CD14-positive monocyte (primary cell): ENCODE measurements around the gene KLHL14. TPM values are rescaled to one million over a fixed set of nuclear protein-coding genes. Genes with fewer than 3 reads are reported as not detected.

Experiments used
- DNase-seq, 3 donors: peaks; one replicate each; pipeline ENCODE4 v3.0.0-alpha.2; 2011 to 2022
- H2AFZ ChIP-seq: 2 replicates; pipeline ENCODE4 v1.6.0; 2012; ENCODE audit warnings: mild to moderate bottlenecking, low read depth, low read length, inconsistent platforms; ENCODE audit not compliant: insufficient read depth, poor library complexity, severe bottlenecking
- H3K27ac ChIP-seq, 2 donors: 1 replicate in 1 of 2; 2 replicates in 1 of 2; pipeline ENCODE4 v1.5.1; 2012 to 2013; ENCODE audit warnings: low read length in 2 of 2, control low read depth in 1 of 2, inconsistent platforms in 1 of 2, low read depth in 1 of 2, mild to moderate bottlenecking in 1 of 2
- H3K27me3 ChIP-seq, 2 donors: one replicate each; pipeline versions ENCODE4 v1.6.0 to v1.6.1; 2011 to 2013; ENCODE audit warnings: low read length in 2 of 2; ENCODE audit not compliant: control insufficient read depth in 2 of 2, insufficient read depth in 2 of 2
- H3K36me3 ChIP-seq, 2 donors: replicated peaks in 1 of 2; 1 replicate in 1 of 2; 2 replicates in 1 of 2; pipeline versions ENCODE4 v1.5.1 to v1.6.1; 2012 to 2013; ENCODE audit warnings: low read length in 2 of 2, control low read depth in 1 of 2, inconsistent platforms in 1 of 2, mild to moderate bottlenecking in 1 of 2; ENCODE audit not compliant: insufficient read depth in 2 of 2, control insufficient read depth in 1 of 2
- H3K4me1 ChIP-seq, 2 donors: 1 replicate in 1 of 2; 2 replicates in 1 of 2; pipeline versions ENCODE4 v1.5.1 to v1.6.1; 2012 to 2013; ENCODE audit warnings: low read length in 2 of 2, control low read depth in 1 of 2, inconsistent platforms in 1 of 2, mild to moderate bottlenecking in 1 of 2, moderate library complexity in 1 of 2; ENCODE audit not compliant: insufficient read depth in 2 of 2, control insufficient read depth in 1 of 2
- H3K4me2 ChIP-seq: replicated peaks from 2 replicates; pipeline ENCODE3; 2012; ENCODE audit warnings: low read length, moderate library complexity, mild to moderate bottlenecking; ENCODE audit not compliant: poor library complexity, severe bottlenecking; ENCODE audit errors: extremely low read depth
- H3K4me3 ChIP-seq, 3 experiments: fragments of 200-600 bp in 1 of 3; sonication (generic) in 1 of 3; replicated peaks in 1 of 3; 1 replicate in 2 of 3; 2 replicates in 1 of 3; pipeline ENCODE4 v1.5.1; 2011 to 2013; ENCODE audit warnings: low read length in 3 of 3, mild to moderate bottlenecking in 3 of 3, control low read depth in 2 of 3, low read depth in 2 of 3, inconsistent platforms in 1 of 3, moderate library complexity in 1 of 3
- H3K79me2 ChIP-seq: 2 replicates; pipeline ENCODE4 v1.6.0; 2012; ENCODE audit warnings: mild to moderate bottlenecking, control low read depth, inconsistent platforms, low read length, moderate library complexity; ENCODE audit not compliant: insufficient read depth
- H3K9ac ChIP-seq: 2 replicates; pipeline ENCODE4 v1.6.0; 2017; ENCODE audit warnings: low read length, mild to moderate bottlenecking; ENCODE audit not compliant: insufficient read depth, poor library complexity, severe bottlenecking
- H3K9me3 ChIP-seq, 2 donors: replicated peaks in 1 of 2; 1 replicate in 1 of 2; 2 replicates in 1 of 2; pipeline versions ENCODE4 v1.5.1 to v1.6.1; 2012 to 2013; ENCODE audit warnings: low read length in 2 of 2, control low read depth in 1 of 2; ENCODE audit not compliant: control insufficient read depth in 1 of 2, insufficient read depth in 1 of 2
- H4K20me1 ChIP-seq: 2 replicates; pipeline ENCODE4 v1.6.0; 2012; ENCODE audit warnings: mild to moderate bottlenecking, low read length, control low read depth, moderate library complexity; ENCODE audit not compliant: insufficient read depth
- H3K27ac Mint-ChIP-seq, 7 donors: one replicate each; pipeline ENCODE4 v1.8.0; 2020; ENCODE audit warnings: mild to moderate bottlenecking in 7 of 7, mixed read lengths in 7 of 7, moderate library complexity in 6 of 7, inconsistent platforms in 2 of 7
- H3K27me3 Mint-ChIP-seq, 3 donors: one replicate each; pipeline ENCODE4 v1.8.0; 2021 to 2022; ENCODE audit warnings: low read depth in 3 of 3, mild to moderate bottlenecking in 3 of 3, mixed read lengths in 3 of 3, moderate library complexity in 3 of 3, inconsistent platforms in 1 of 3
- H3K36me3 Mint-ChIP-seq, 2 donors: one replicate each; pipeline ENCODE4 v1.8.0; 2020; ENCODE audit warnings: mixed read lengths in 2 of 2, inconsistent platforms in 1 of 2, mild to moderate bottlenecking in 1 of 2
- H3K4me1 Mint-ChIP-seq: one replicate; pipeline ENCODE4 v1.8.0; 2020; ENCODE audit warnings: mild to moderate bottlenecking, mixed read lengths
- H3K4me3 Mint-ChIP-seq, 2 donors: one replicate each; pipeline ENCODE4 v1.8.0; 2020; ENCODE audit warnings: mild to moderate bottlenecking in 2 of 2, mixed read lengths in 2 of 2, moderate library complexity in 1 of 2
- H3K9me3 Mint-ChIP-seq, 7 donors: one replicate each; pipeline ENCODE4 v1.8.0; 2020 to 2022; ENCODE audit warnings: mixed read lengths in 7 of 7, mild to moderate bottlenecking in 6 of 7, moderate library complexity in 6 of 7, inconsistent platforms in 2 of 7
- CTCF ChIP-seq: fragments of 200-600 bp; IDR thresholded peaks from one replicate; pipeline ENCODE4 v1.8.0; 2022; ENCODE audit warnings: antibody characterized with exemption, mild to moderate bottlenecking
- WGBS: methylation state at CpG from one replicate; pipeline ENCODE4 v1.1.5; 2013; ENCODE audit warnings: missing lambda C conversion rate; ENCODE audit not compliant: insufficient coverage; 5-methylcytosine and 5-hydroxymethylcytosine counted together
- intact Hi-C, 2 donors: fragments of 100-400 bp; cut with micrococcal nuclease; formaldehyde crosslinking; loops; one replicate each; pipeline versions ENCODE4 v1.15.0 to v1.15.1; 2023
- polyA plus RNA-seq, 3 donors: library from polyadenylated mRNA; depleted of rRNA in 1 of 3; unstranded in 2 of 3; stranded (reverse) in 1 of 3; fragments of 300-500 nt in 2 of 3; fragments of >200 nt in 1 of 3; fragmentation: Illumina TruSeq in 2 of 3; gene quantifications; 1 replicate in 2 of 3; 2 replicates in 1 of 3; pipeline ENCODE4 v1.2.3, GENCODE V29; 2012 to 2021

The KLHL14 gene
- polyA plus RNA-seq, 3 donors = 0.08 TPM; not detected in 2

GRCh38 chr18:32670727-32671126 is 102.1 kb downstream of the KLHL14 start:
- no peaks in the 10 kb centered on the region for H4K20me1 ChIP-seq
- no peak for TF ChIP-seq CTCF
- no peak overlapping the region for H3K4me2 ChIP-seq
- no peaks in the 10 kb centered on the region for H3K36me3 Mint-ChIP-seq
- no peak overlapping the region for H3K4me3 Mint-ChIP-seq
- no peak overlapping the region for H2AFZ ChIP-seq
- no peaks in the 10 kb centered on the region for H3K9me3 ChIP-seq
- H3K27ac Mint-ChIP-seq = no peak overlapping the region
- no peak overlapping the region for H3K9ac ChIP-seq
- no peaks in the 10 kb centered on the region for H3K27me3 ChIP-seq
- H3K4me3 ChIP-seq = no peak overlapping the region
- H3K9me3 Mint-ChIP-seq = peaks cover 0 to 4% (median 0%) of the 10 kb centered on the region in 7 donors
- peaks cover 0 to 3% (median 2%) of the 10 kb centered on the region in 3 donors for H3K27me3 Mint-ChIP-seq
- H3K36me3 ChIP-seq = no peaks in the 10 kb centered on the region
- no peaks in the 10 kb centered on the region for H3K4me1 Mint-ChIP-seq
- no peak overlapping the region for H3K27ac ChIP-seq
- H3K79me2 ChIP-seq = no peaks in the 10 kb centered on the region
- DNase-seq = no peak
- H3K4me1 ChIP-seq = no peaks in the 10 kb centered on the region
- intact Hi-C loops = no loop called here

- Histone ChIP-seq H3K79me2 (no peaks in the 10 kb centered on the region), H3K9me3 (no peaks in the 10 kb centered on the region), H3K4me2 (no peak overlapping the region), H3K4me1 (no peaks in the 10 kb centered on the region), H3K27ac (no peak overlapping the region), H4K20me1 (no peaks in the 10 kb centered on the region), H3K9ac (no peak overlapping the region), H2AFZ (no peak overlapping the region), H3K36me3 (no peaks in the 10 kb centered on the region), H3K4me3 (no peak overlapping the region), H3K27me3 (no peaks in the 10 kb centered on the region)
- intact Hi-C loops = no loop called here
- Mint-ChIP-seq H3K4me3 (no peak overlapping the region), H3K36me3 (no peaks in the 10 kb centered on the region), H3K27me3 (peaks cover 0 to 3% (median 2%) of the 10 kb centered on the region in 3 donors), H3K27ac (no peak overlapping the region), H3K9me3 (peaks cover 0 to 4% (median 0%) of the 10 kb centered on the region in 7 donors), H3K4me1 (no peaks in the 10 kb centered on the region)
- 63% methylated on average over 4 of the region's 5 CpGs for WGBS
- DNase-seq = no peak
- TF ChIP-seq CTCF = no peak
These were observed 103.2 kb downstream of the KLHL14 start for GRCh38 chr18:32669549-32670165.
